K562 (cell line): ENCODE data around the gene ALDH16A1. TPM values are rescaled to one million over a fixed set of nuclear protein-coding genes. Genes with fewer than 3 reads are reported as not detected.
A peak's percentile ranks its signal among the peaks of the same experiment; 100 is the strongest.

Experiments
- BMI1 ChIP-seq: fragments of 150-350 bp; IDR thresholded peaks from 2 replicates; pipeline ENCODE4 v1.6.1; 2014; ENCODE audit warnings: low read length
- HSF4 ChIP-seq: fragments of 250-450 bp; sonication (Bioruptor Pico); IDR thresholded peaks from 2 replicates; pipeline ENCODE4 v2.1.2; 2022; ENCODE audit warnings: mild to moderate bottlenecking, moderate library complexity, borderline replicate concordance
- NFE2 ChIP-seq: IDR thresholded peaks from 2 replicates; pipeline ENCODE4 v1.6.1; 2014; ENCODE audit warnings: antibody characterized with exemption, low read depth
- NFIC ChIP-seq: fragments of 450-650 bp; IDR thresholded peaks from 2 replicates; pipeline ENCODE4 v1.6.1; 2017; ENCODE audit warnings: mild to moderate bottlenecking, inconsistent platforms
- RBFOX2 ChIP-seq: fragments of 200-400 bp; formaldehyde crosslinking; IDR thresholded peaks from 2 replicates; pipeline ENCODE4 v1.6.1; 2017; ENCODE audit warnings: low read depth, mild to moderate bottlenecking, low read length, moderate library complexity
- RFX5 ChIP-seq: IDR thresholded peaks from 2 replicates; pipeline ENCODE4 v1.6.1; 2011; ENCODE audit warnings: low read depth, mild to moderate bottlenecking, improper control_type of control experiment, low read length
- SP1 ChIP-seq: sonication (generic); formaldehyde crosslinking; IDR thresholded peaks from 2 replicates; pipeline ENCODE4 v1.8.1; 2022; ENCODE audit warnings: mild to moderate bottlenecking, missing genetic modification reagents
- SPI1 ChIP-seq: IDR thresholded peaks from 2 replicates; pipeline ENCODE4 v1.6.1; 2011; ENCODE audit warnings: low read depth, low read length, control low read depth, borderline replicate concordance
- TARDBP ChIP-seq: fragments of 450-650 bp; IDR thresholded peaks from 2 replicates; pipeline ENCODE4 v1.6.1; 2016
- polyA plus RNA-seq, 8 experiments: library from polyadenylated mRNA; depleted of rRNA in 4 of 8; stranded (reverse) in 5 of 8; unstranded in 3 of 8; fragments of >200 nt; fragmentation: Nextera tagmentation in 2 of 8; fragmentation: Illumina TruSeq in 1 of 8; extraction: Ambion mirVana in 2 of 8; extraction: Trizol in 1 of 8; gene quantifications; 2 replicates each; pipeline versions ENCODE4 v1.2.1 to v1.2.3, GENCODE V29; 2011 to 2014; ENCODE audit warnings: inconsistent platforms in 1 of 8, missing spikeins in 1 of 8
- total RNA-seq, 7 experiments: library from RNA; depleted of rRNA in 6 of 7; stranded (reverse); fragments of >200 nt in 6 of 7; fragmentation: Illumina TruSeq in 2 of 7; extraction: Trizol in 2 of 7; gene quantifications; 2 replicates each; pipeline versions ENCODE4 v1.2.1 to v1.2.3, GENCODE V29; 2011 to 2021; ENCODE audit warnings: low replicate concordance in 1 of 7
- TF ChIP-seq, protein P1 (sequence below): sonication (generic); formaldehyde crosslinking; IDR thresholded peaks from 2 replicates; pipeline ENCODE4 v1.8.0; 2022; ENCODE audit warnings: mild to moderate bottlenecking, missing genetic modification reagents
- TF ChIP-seq, protein P2 (sequence below): IDR thresholded peaks from 2 replicates; pipeline ENCODE4 v1.6.1; 2016; ENCODE audit warnings: missing genetic modification characterization, missing compliant biosample characterization
- TF ChIP-seq, protein P3 (sequence below): sonication (generic); formaldehyde crosslinking; IDR thresholded peaks from 2 replicates; pipeline ENCODE4 v1.8.0; 2023; ENCODE audit warnings: mild to moderate bottlenecking, missing genetic modification reagents
- TF ChIP-seq, protein P4 (sequence below), 2 experiments: IDR thresholded peaks; 2 replicates each; pipeline ENCODE4 v1.6.1; 2011; ENCODE audit warnings: borderline replicate concordance in 1 of 2, control low read depth in 1 of 2, low read depth in 1 of 2, low read length in 1 of 2, mild to moderate bottlenecking in 1 of 2, mixed read lengths in 1 of 2, moderate library complexity in 1 of 2; ENCODE audit not compliant: insufficient read depth in 1 of 2, insufficient read length in 1 of 2, poor library complexity in 1 of 2, severe bottlenecking in 1 of 2; ENCODE audit errors: extremely low read depth in 1 of 2

The ALDH16A1 gene
- total and polyA plus RNA-seq, 9 of the 15 experiments (the other 6 are each of a cell fraction or from before 2014, with no cell fraction given): 2.2 to 52.2 (median 7.6) TPM

DNA sequence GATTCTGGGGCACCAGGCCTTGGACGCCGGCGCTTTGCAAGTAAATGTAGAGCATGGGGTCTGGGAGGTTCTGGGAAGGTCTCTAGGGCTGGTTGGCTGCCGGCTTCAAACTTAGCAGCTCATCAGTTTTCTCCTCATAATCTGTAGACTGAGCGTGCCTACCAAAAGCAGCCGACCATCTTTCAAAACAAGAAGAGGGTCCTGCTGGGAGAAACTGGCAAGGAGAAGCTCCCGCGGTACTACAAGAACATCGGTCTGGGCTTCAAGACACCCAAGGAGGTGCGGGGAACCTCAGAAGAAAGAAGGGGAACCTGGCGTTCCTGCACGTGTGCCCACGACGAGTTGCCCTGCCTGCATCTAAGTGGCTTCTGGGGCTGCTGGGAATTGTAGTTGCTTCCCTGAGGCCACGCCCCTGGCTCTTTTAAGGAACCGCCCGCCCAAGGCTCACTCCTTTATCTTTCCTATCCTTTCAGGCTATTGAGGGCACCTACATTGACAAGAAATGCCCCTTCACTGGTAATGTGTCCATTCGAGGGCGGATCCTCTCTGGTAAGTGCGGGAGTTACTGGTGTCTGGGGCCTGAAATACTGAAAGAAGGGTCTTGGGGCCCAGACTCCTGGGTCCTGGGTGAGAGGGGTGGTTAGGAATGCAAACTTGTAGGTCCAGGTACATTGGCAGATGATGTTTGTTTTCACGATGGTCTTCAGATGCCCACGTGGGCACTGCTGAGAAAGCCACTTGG is 44.2 kb downstream of the ALDH16A1 start (continued):
- TF ChIP-seq, protein P1, sequence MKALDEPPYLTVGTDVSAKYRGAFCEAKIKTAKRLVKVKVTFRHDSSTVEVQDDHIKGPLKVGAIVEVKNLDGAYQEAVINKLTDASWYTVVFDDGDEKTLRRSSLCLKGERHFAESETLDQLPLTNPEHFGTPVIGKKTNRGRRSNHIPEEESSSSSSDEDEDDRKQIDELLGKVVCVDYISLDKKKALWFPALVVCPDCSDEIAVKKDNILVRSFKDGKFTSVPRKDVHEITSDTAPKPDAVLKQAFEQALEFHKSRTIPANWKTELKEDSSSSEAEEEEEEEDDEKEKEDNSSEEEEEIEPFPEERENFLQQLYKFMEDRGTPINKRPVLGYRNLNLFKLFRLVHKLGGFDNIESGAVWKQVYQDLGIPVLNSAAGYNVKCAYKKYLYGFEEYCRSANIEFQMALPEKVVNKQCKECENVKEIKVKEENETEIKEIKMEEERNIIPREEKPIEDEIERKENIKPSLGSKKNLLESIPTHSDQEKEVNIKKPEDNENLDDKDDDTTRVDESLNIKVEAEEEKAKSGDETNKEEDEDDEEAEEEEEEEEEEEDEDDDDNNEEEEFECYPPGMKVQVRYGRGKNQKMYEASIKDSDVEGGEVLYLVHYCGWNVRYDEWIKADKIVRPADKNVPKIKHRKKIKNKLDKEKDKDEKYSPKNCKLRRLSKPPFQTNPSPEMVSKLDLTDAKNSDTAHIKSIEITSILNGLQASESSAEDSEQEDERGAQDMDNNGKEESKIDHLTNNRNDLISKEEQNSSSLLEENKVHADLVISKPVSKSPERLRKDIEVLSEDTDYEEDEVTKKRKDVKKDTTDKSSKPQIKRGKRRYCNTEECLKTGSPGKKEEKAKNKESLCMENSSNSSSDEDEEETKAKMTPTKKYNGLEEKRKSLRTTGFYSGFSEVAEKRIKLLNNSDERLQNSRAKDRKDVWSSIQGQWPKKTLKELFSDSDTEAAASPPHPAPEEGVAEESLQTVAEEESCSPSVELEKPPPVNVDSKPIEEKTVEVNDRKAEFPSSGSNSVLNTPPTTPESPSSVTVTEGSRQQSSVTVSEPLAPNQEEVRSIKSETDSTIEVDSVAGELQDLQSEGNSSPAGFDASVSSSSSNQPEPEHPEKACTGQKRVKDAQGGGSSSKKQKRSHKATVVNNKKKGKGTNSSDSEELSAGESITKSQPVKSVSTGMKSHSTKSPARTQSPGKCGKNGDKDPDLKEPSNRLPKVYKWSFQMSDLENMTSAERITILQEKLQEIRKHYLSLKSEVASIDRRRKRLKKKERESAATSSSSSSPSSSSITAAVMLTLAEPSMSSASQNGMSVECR (CRISPR knock-in tag): peak; percentile 62; the same call in 1 of the 2 replicates
- TF ChIP-seq, protein P2, sequence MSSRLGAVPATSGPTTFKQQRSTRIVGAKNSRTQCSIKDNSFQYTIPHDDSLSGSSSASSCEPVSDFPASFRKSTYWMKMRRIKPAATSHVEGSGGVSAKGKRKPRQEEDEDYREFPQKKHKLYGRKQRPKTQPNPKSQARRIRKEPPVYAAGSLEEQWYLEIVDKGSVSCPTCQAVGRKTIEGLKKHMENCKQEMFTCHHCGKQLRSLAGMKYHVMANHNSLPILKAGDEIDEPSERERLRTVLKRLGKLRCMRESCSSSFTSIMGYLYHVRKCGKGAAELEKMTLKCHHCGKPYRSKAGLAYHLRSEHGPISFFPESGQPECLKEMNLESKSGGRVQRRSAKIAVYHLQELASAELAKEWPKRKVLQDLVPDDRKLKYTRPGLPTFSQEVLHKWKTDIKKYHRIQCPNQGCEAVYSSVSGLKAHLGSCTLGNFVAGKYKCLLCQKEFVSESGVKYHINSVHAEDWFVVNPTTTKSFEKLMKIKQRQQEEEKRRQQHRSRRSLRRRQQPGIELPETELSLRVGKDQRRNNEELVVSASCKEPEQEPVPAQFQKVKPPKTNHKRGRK (tag): no peak
- TF ChIP-seq, protein P3, sequence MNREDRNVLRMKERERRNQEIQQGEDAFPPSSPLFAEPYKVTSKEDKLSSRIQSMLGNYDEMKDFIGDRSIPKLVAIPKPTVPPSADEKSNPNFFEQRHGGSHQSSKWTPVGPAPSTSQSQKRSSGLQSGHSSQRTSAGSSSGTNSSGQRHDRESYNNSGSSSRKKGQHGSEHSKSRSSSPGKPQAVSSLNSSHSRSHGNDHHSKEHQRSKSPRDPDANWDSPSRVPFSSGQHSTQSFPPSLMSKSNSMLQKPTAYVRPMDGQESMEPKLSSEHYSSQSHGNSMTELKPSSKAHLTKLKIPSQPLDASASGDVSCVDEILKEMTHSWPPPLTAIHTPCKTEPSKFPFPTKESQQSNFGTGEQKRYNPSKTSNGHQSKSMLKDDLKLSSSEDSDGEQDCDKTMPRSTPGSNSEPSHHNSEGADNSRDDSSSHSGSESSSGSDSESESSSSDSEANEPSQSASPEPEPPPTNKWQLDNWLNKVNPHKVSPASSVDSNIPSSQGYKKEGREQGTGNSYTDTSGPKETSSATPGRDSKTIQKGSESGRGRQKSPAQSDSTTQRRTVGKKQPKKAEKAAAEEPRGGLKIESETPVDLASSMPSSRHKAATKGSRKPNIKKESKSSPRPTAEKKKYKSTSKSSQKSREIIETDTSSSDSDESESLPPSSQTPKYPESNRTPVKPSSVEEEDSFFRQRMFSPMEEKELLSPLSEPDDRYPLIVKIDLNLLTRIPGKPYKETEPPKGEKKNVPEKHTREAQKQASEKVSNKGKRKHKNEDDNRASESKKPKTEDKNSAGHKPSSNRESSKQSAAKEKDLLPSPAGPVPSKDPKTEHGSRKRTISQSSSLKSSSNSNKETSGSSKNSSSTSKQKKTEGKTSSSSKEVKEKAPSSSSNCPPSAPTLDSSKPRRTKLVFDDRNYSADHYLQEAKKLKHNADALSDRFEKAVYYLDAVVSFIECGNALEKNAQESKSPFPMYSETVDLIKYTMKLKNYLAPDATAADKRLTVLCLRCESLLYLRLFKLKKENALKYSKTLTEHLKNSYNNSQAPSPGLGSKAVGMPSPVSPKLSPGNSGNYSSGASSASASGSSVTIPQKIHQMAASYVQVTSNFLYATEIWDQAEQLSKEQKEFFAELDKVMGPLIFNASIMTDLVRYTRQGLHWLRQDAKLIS: 0 out of 2 replicates have a peak, but pooled peaks have one; percentile 47
- TF ChIP-seq NFIC (peak; percentile 13; the same call in 1 of the 2 replicates), SP1 (CRISPR knock-in tag) (peak; percentile 70; the same call in 1 of the 2 replicates), BMI1 (no peak), RFX5 (no peak), RBFOX2 (peak; percentile 66), HSF4 (CRISPR knock-in tag) (no peak), SPI1 (peak; percentile 80), TARDBP (0 out of 2 replicates have a peak, but pooled peaks have one; percentile 23), NFE2 (no peak)
- TF ChIP-seq, protein P4, sequence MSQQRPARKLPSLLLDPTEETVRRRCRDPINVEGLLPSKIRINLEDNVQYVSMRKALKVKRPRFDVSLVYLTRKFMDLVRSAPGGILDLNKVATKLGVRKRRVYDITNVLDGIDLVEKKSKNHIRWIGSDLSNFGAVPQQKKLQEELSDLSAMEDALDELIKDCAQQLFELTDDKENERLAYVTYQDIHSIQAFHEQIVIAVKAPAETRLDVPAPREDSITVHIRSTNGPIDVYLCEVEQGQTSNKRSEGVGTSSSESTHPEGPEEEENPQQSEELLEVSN (IDR thresholded peaks at IDR 0.05; ENCODE audit: borderline replicate concordance in 1 of 2, extremely low read depth in 1 of 2, insufficient read depth in 1 of 2, insufficient read length in 1 of 2, low read depth in 1 of 2, low read length in 1 of 2, poor library complexity in 1 of 2, severe bottlenecking in 1 of 2): peak in 1 of 2 experiments; percentile 35
